Sigmoid colon (tissue), 7 donors: ENCODE data around the gene TMEM156. TPM values are rescaled to one million over a fixed set of nuclear protein-coding genes. Genes with fewer than 3 reads are reported as not detected.

Experiments used
- DNase-seq: peaks from one replicate; pipeline ENCODE4 v3.0.0-alpha.2; 2019
- H3K27ac ChIP-seq, 4 donors: fragments of 200-600 bp; sonication (generic); one replicate each; pipeline ENCODE4 v1.5.1; 2016 to 2019; ENCODE audit warnings: mild to moderate bottlenecking in 1 of 4
- H3K27me3 ChIP-seq, 3 donors: fragments of 200-600 bp; sonication (generic); one replicate each; pipeline ENCODE4 v1.5.1; 2019; ENCODE audit warnings: mild to moderate bottlenecking in 1 of 3
- H3K36me3 ChIP-seq, 4 donors: fragments of 200-600 bp; sonication (generic); one replicate each; pipeline ENCODE4 v1.5.1; 2016 to 2019
- H3K4me1 ChIP-seq, 4 donors: fragments of 200-600 bp; sonication (generic); one replicate each; pipeline ENCODE4 v1.5.1; 2017 to 2019
- H3K4me3 ChIP-seq, 4 donors: fragments of 200-600 bp; sonication (generic); one replicate each; pipeline ENCODE4 v1.5.1; 2017 to 2019; ENCODE audit warnings: mild to moderate bottlenecking in 2 of 4, moderate library complexity in 1 of 4
- H3K9me3 ChIP-seq, 4 donors: fragments of 200-600 bp in 3 of 4; sonication (generic) in 3 of 4; one replicate each; pipeline versions ENCODE4 v1.5.1 to v1.6.1; 2013 to 2019
- CTCF ChIP-seq, 4 experiments: fragments of 450-650 bp in 3 of 4; fragments of 200-600 bp in 1 of 4; IDR thresholded peaks; one replicate each; pipeline ENCODE4 v1.5.1; 2016 to 2019; ENCODE audit warnings: antibody characterized with exemption in 4 of 4, mild to moderate bottlenecking in 3 of 4, moderate library complexity in 2 of 4
- EP300 ChIP-seq, 4 donors: sonication (generic); formaldehyde crosslinking; IDR thresholded peaks; one replicate each; pipeline ENCODE4 v1.6.1; 2017; ENCODE audit warnings: antibody characterized with exemption in 4 of 4
- POLR2A ChIP-seq, 2 donors: fragments of 450-650 bp; IDR thresholded peaks; one replicate each; pipeline ENCODE4 v1.6.1; 2016; ENCODE audit warnings: antibody characterized with exemption in 2 of 2, mild to moderate bottlenecking in 2 of 2, moderate library complexity in 2 of 2
- POLR2AphosphoS5 ChIP-seq, 4 donors: sonication (generic); formaldehyde crosslinking; IDR thresholded peaks; one replicate each; pipeline ENCODE4 v1.6.1; 2017; ENCODE audit warnings: antibody characterized with exemption in 4 of 4
- WGBS, 2 donors: extraction: QIAGEN DNeasy Blood & Tissue Kit; methylation state at CpG; one replicate each; pipeline ENCODE4 v1.1.7; 2013; 5-methylcytosine and 5-hydroxymethylcytosine counted together
- intact Hi-C: fragments of 100-400 bp; cut with DNase I; formaldehyde crosslinking; loops from one replicate; pipeline ENCODE4 v1.15.1; 2023
- polyA plus RNA-seq, 3 donors: library from polyadenylated mRNA; stranded (reverse); fragments of 200-250 nt; gene quantifications; one replicate each; pipeline ENCODE4 v1.2.3, GENCODE V29; 2013
- total RNA-seq, 4 donors: library from RNA; depleted of rRNA; stranded (reverse); fragments of >200 nt; gene quantifications; one replicate each; pipeline ENCODE4 v1.1.0, GENCODE V29; 2016
- donor health status: healthy with polysubstance abuse.
- donor health status: Bipolar disorder and iron deficiency.
- donor health status: healthy.

Gene TMEM156
- total and polyA plus RNA-seq, 7 donors: 0.66 to 9.1 (median 6.5) TPM; not detected in 4

DNA sequence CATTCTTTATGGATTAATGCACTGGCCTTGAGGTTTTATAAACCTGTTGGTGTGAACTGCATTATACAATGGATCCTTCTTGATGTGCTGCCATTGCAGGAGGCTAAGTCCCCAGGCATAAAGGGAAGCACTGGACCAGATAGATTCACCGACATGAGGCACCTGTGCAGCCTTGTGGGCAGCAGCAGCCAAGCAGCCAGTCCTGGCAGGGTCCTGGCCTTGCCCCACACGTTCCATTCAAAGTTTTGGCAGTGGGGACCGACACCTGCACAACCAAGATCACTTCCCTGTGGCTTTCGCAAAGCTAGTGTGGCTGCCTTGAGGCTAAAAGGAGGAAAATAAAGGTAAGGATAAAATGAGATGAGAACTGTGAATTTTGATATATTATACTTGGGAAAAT, 53.1 kb downstream of the TMEM156 start:
- H3K4me3 ChIP-seq: no peak overlapping the region
- intact Hi-C loops: no loop called here
- 85 to 93% methylated on average over 4 of the region's 4 CpGs for WGBS, 2 donors
- TF ChIP-seq EP300 (IDR thresholded peaks at IDR 0.05): no peak
- TF ChIP-seq POLR2A (IDR thresholded peaks at IDR 0.05): no peak
- no peak for TF ChIP-seq POLR2AphosphoS5 (IDR thresholded peaks at IDR 0.05)
- no peak for TF ChIP-seq CTCF (IDR thresholded peaks at IDR 0.05)
- no peak for DNase-seq
- H3K27ac ChIP-seq: no peak overlapping the region
- no peaks in the 10 kb centered on the region for H3K36me3 ChIP-seq
- H3K9me3 ChIP-seq: no peaks in the 10 kb centered on the region
- H3K4me1 ChIP-seq: peaks cover 0 to 8% (median 2%) of the 10 kb centered on the region in 4 donors
- H3K27me3 ChIP-seq: no peaks in the 10 kb centered on the region

DNA sequence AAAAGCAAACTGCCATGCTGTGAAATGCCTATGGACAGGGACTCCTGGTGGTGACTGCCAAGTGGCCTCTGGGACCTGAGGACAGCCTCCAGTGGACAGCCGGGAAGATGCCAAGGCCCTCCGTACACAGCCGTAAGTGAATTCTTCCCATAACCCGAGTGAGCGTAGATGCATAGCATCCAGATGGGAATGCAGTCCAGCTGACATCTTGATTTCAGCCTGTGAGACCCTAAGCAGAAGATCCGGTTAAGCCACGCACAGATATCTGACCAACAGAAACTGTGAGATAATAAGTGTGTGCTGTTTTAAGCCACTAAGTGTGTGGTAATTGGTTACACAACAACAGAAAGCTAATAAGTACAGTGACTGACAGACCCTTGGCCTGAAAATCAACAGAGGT, 55.9 kb downstream of the TMEM156 start:
- DNase-seq: no peak
- Histone ChIP-seq H3K4me1 (no peaks in the 10 kb centered on the region), H3K4me3 (no peak overlapping the region), H3K9me3 (no peaks in the 10 kb centered on the region), H3K27me3 (no peaks in the 10 kb centered on the region), H3K27ac (no peak overlapping the region), H3K36me3 (no peaks in the 10 kb centered on the region)
- intact Hi-C loops: no loop called here
- no peak for TF ChIP-seq EP300 (IDR thresholded peaks at IDR 0.05)
- no peak for TF ChIP-seq CTCF (IDR thresholded peaks at IDR 0.05)
- no peak for TF ChIP-seq POLR2A (IDR thresholded peaks at IDR 0.05)
- no peak for TF ChIP-seq POLR2AphosphoS5 (IDR thresholded peaks at IDR 0.05)
- WGBS, 2 donors: 96% methylated on average over 7 of the region's 7 CpGs

GRCh38 chr4:38968668-38969067, 63.5 kb downstream of the TMEM156 start:
- TF ChIP-seq POLR2AphosphoS5 (IDR thresholded peaks at IDR 0.05): no peak
- TF ChIP-seq POLR2A (IDR thresholded peaks at IDR 0.05): no peak
- no peak for TF ChIP-seq CTCF (IDR thresholded peaks at IDR 0.05)
- TF ChIP-seq EP300 (IDR thresholded peaks at IDR 0.05): no peak
- WGBS, 2 donors: 95 to 99% methylated on average over 5 of the region's 5 CpGs
- Histone ChIP-seq H3K27ac (no peak overlapping the region), H3K27me3 (no peaks in the 10 kb centered on the region), H3K4me3 (no peak overlapping the region), H3K36me3 (no peaks in the 10 kb centered on the region), H3K9me3 (no peaks in the 10 kb centered on the region), H3K4me1 (peaks cover 0 to 11% (median 4%) of the 10 kb centered on the region in 4 donors)
- no peak for DNase-seq
- intact Hi-C loops: loop anchor here (5.0 kb wide), 1 partner anchor 74 kb away; no protein-coding TSS in a partner anchor

DNA sequence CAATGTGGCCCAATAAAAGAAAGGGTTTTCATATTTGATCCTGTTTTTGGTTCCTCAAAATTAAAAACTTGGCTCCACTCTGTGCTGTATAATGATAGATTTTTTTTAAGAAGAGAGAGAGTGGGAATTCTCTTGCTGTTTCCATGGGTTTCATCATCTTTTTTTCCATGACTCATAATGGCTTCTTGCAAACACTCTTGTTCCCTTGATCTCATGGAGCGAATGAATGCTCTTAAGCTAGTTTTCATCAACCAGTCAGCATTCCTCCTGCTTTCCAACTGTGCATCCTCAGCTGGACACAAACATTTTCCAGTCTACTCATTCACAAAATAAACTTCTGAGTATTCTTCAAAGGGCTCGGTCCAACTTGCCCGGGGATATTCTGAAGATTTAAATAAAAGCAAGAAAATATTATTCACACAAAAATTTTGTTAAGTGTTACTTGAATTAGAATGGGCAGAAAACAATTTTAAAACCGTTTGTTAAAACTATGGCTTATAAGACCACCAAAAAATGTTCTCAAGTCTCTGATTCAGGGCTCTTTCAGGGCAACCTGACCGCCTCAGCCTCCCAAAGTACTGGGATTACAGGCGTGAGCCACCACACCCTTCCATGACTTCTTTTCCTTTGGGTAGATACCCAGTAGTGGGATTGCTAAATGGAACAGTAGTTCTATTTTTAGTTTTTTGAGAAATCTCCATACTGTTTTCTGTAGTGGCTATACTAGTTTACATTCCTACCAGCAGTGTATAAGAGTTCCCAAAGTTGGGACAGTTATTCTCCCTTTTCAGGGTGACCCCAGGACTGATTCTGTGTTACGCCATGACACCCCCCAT, 64.7 kb downstream of the TMEM156 start:
- 84 to 87% methylated on average over 7 of the region's 7 CpGs for WGBS, 2 donors

More for the DNA sequence above, 64.7 kb downstream of the TMEM156 start:
- H3K27me3 ChIP-seq: no peaks in the 10 kb centered on the region
- DNase-seq: no peak
- no peak overlapping the region for H3K4me3 ChIP-seq
- no peaks in the 10 kb centered on the region for H3K9me3 ChIP-seq
- intact Hi-C loops: loop anchor here (5.0 kb wide), 1 partner anchor 75 kb away; no protein-coding TSS in a partner anchor
- TF ChIP-seq POLR2AphosphoS5 (IDR thresholded peaks at IDR 0.05) (peak; percentile 21 to 69 (median 53)), POLR2A (IDR thresholded peaks at IDR 0.05) (no peak), EP300 (IDR thresholded peaks at IDR 0.05) (peak in 1 of 4 donors; percentile 57), CTCF (IDR thresholded peaks at IDR 0.05) (no peak)
- no peaks in the 10 kb centered on the region for H3K36me3 ChIP-seq
- H3K27ac ChIP-seq: peak overlapping the region in 3 of 4 donors; percentile 50 to 61 (median 50)
- H3K4me1 ChIP-seq: peaks cover 0 to 11% (median 4%) of the 10 kb centered on the region in 4 donors
